HEK293 (cell line): Measurements from ENCODE around the gene SSU72.

ENCODE experiments used
- EGR2 ChIP-seq: fragments of 450-650 bp; formaldehyde crosslinking; IDR thresholded peaks from 2 replicates; pipeline ENCODE4 v1.5.1; 2016; ENCODE audit warnings: low read depth, missing biosample characterization, missing genetic modification characterization
- KLF9 ChIP-seq: fragments of 450-650 bp; formaldehyde crosslinking; IDR thresholded peaks from 2 replicates; pipeline ENCODE4 v1.5.1; 2016; ENCODE audit warnings: missing biosample characterization, missing genetic modification characterization, low read depth
- MZF1 ChIP-seq: fragments of 450-650 bp; formaldehyde crosslinking; IDR thresholded peaks from 2 replicates; pipeline ENCODE4 v1.5.1; 2017; ENCODE audit warnings: missing biosample characterization, missing genetic modification characterization, borderline replicate concordance
- ZBTB1 ChIP-seq: fragments of 450-650 bp; formaldehyde crosslinking; IDR thresholded peaks from 2 replicates; pipeline ENCODE4 v1.5.1; 2016; ENCODE audit warnings: missing biosample characterization, missing genetic modification characterization
- ZNF394 ChIP-seq: fragments of 450-650 bp; formaldehyde crosslinking; IDR thresholded peaks from 2 replicates; pipeline ENCODE4 v1.5.1; 2016; ENCODE audit warnings: missing biosample characterization, missing genetic modification characterization, mild to moderate bottlenecking, moderate library complexity, borderline replicate concordance
- ZNF747 ChIP-seq: fragments of 450-650 bp; formaldehyde crosslinking; IDR thresholded peaks from 2 replicates; pipeline ENCODE4 v1.5.1; 2016; ENCODE audit warnings: missing biosample characterization, missing genetic modification characterization
- TF ChIP-seq, protein P1 (sequence below): fragments of 450-650 bp; formaldehyde crosslinking; IDR thresholded peaks from 2 replicates; pipeline ENCODE4 v1.5.1; 2016; ENCODE audit warnings: missing biosample characterization, missing genetic modification characterization
- TF ChIP-seq, protein P2 (sequence below): sonication (generic); formaldehyde crosslinking; IDR thresholded peaks from 2 replicates; pipeline ENCODE4 v1.8.1; 2022; ENCODE audit warnings: mild to moderate bottlenecking, moderate library complexity, missing genetic modification reagents

DNA sequence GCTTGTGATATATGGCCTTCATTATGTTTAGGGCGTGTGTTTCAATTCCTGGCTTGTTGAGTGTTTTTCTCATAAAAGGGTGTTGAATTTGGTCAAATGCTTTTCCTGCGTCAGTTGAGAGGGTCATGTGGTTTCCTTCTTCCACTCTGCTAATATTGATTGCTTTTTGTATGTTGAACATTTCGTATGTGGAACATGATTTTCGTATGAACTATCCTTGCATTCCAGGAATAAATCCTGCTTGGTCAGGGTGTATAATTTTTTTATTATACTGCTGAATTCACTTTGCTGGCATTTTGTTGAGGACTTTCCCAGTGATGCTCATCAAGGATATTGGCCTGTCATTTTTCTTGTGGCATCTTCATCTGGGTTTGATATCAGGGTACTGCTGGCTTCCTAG is 67.4 kb downstream of the SSU72 start:
- TF ChIP-seq EGR2 (no peak), MZF1 (tag by site-specific recombination) (no peak), ZNF394 (tag by site-specific recombination) (no peak), KLF9 (tag by site-specific recombination) (no peak), ZNF747 (no peak), ZBTB1 (tag by site-specific recombination) (no peak)
- TF ChIP-seq, protein P1, sequence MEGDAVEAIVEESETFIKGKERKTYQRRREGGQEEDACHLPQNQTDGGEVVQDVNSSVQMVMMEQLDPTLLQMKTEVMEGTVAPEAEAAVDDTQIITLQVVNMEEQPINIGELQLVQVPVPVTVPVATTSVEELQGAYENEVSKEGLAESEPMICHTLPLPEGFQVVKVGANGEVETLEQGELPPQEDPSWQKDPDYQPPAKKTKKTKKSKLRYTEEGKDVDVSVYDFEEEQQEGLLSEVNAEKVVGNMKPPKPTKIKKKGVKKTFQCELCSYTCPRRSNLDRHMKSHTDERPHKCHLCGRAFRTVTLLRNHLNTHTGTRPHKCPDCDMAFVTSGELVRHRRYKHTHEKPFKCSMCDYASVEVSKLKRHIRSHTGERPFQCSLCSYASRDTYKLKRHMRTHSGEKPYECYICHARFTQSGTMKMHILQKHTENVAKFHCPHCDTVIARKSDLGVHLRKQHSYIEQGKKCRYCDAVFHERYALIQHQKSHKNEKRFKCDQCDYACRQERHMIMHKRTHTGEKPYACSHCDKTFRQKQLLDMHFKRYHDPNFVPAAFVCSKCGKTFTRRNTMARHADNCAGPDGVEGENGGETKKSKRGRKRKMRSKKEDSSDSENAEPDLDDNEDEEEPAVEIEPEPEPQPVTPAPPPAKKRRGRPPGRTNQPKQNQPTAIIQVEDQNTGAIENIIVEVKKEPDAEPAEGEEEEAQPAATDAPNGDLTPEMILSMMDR (tag by site-specific recombination): no peak
- TF ChIP-seq, protein P2, sequence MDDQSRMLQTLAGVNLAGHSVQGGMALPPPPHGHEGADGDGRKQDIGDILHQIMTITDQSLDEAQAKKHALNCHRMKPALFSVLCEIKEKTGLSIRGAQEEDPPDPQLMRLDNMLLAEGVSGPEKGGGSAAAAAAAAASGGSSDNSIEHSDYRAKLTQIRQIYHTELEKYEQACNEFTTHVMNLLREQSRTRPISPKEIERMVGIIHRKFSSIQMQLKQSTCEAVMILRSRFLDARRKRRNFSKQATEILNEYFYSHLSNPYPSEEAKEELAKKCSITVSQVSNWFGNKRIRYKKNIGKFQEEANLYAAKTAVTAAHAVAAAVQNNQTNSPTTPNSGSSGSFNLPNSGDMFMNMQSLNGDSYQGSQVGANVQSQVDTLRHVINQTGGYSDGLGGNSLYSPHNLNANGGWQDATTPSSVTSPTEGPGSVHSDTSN: no peak
